DMS53 (cell line): ENCODE data around the gene KRTAP5-8.
A peak's percentile ranks its signal among the peaks of the same experiment; 100 is the strongest.

Source experiments
- DNase-seq: peaks from one replicate; lab custom pipeline; 2025; lab: John Stamatoyannopoulos, UW

The KRTAP5-8 gene

GRCh38 chr11:71537977-71538665, at the start of gene KRTAP5-8:
TSS of gene KRTAP5-8 (plus strand) at chr11:71538025. CDS start at chr11:71538056, 31 bp downstream.
- DNase-seq: peak; percentile 79

DNA sequence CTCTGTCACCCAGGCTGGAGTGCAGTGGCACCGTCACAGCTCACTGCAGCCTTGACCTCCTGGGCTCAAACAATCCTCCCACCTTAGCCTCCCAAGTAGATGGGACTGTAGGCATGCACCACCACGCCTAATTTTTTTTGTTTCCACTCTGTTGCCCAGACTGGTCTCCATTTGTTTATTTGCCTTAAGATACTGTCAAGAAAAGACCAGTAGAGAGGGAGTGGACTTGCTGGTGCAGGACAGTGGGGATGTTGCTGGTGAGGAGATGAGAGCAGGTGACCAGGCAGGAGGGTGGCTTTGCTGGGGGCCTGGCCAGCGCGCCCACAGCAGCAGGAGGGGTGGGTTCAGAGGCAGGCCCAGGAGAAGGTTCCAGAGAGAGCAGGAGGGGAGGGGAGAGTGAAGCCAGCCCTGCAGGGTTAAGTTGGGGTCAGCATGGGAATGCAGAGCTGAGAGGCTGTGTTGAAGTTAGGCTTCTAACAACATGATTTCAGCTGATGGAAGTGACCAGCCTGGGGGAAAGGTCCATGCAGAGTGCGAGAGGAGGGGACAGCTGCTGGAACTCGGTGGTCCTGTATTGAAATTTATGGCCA, 49.0 kb upstream of the KRTAP5-8 start:
- no peak for DNase-seq

DNA sequence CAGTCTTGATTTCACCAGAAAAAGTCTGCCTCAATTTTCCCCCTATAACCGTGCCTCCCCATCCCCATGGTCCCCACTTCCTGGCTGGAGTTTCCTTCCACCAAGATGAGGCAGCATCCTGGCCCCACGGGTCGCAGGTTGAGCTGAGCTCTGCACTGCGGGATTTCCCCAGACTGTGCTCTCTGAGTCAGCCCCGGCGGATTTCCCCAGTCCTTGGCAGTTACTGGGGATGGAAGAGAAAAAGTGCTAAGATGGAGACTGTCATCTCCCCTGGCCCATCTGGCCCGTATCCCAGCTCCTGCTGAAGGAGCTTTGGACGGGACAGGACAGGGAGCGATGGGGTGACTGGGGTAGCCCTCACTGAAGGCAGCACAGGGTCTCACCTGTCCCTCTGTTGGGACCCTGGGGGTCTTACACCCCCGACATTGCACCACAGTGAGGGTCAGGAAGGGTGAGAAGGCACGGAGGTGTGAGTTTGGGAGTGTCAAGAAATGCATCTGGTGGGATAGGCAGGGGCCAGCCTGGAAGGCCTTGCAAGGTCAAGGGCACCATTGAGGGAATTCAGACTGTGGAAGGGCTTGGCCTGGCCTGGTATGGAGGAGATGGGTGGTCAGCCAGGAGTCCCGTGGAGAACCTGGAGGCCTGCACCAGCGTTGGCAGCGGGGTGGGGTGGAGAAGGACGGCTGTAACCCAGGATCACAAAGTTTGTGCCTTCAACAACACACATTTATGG, 48.3 kb upstream of the KRTAP5-8 start:
- no peak for DNase-seq

GRCh38 chr11:71490044-71490730, 47.6 kb upstream of the KRTAP5-8 start:
- no peak for DNase-seq

DNA sequence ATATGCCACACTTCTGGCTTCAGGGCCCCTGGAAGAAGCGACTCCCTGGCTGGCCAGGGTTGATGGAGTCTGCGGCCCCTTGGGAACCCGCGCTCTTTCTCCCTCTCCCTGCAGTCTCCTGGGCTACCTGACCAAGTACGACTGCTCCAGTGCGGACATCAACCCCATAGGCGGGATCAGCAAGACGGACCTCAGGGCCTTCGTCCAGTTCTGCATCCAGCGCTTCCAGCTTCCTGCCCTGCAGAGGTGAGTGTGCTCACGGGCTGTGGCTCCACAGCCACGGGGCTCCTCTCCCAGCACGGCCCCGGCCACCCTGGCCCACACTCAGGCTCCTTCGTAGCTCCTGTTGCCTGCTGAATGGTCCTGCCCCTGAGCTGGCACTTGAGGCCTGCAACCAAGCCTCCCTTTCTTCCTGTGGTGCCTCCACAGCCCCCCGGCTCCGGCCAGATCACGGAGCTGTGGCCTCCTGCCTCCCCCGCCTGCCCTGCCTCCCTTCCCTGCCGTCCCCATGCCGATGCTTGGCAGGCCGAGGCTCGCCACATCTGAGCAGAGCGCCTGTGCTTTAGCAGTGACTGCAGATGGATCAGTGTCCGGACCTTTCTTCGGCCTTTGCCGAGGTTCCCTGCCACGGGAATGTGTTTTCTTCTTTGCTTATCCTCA, 47.0 kb upstream of the KRTAP5-8 start:
- no peak for DNase-seq

GRCh38 chr11:71491531-71491930, 46.3 kb upstream of the KRTAP5-8 start:
- no peak for DNase-seq

DNA sequence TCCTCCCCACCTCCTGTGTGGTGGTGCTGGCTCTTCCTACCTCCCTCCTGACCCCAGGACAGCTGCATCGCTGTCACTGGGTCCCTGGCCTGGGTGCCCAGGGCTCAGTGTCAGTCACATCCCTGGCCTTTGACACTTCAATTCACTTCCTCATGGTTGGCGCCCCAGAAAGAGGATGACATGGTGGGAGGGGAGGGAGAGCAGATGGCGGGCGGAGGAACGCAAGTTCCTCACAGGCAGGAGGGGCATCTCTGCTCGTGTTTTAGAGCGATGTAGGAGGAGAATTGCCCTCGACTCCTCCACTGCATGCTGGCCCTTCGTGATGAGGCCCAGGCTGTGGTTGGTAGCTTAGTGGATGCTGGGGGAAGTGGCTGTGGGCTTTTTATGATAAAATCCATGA, 45.9 kb upstream of the KRTAP5-8 start:
- no peak for DNase-seq

DNA sequence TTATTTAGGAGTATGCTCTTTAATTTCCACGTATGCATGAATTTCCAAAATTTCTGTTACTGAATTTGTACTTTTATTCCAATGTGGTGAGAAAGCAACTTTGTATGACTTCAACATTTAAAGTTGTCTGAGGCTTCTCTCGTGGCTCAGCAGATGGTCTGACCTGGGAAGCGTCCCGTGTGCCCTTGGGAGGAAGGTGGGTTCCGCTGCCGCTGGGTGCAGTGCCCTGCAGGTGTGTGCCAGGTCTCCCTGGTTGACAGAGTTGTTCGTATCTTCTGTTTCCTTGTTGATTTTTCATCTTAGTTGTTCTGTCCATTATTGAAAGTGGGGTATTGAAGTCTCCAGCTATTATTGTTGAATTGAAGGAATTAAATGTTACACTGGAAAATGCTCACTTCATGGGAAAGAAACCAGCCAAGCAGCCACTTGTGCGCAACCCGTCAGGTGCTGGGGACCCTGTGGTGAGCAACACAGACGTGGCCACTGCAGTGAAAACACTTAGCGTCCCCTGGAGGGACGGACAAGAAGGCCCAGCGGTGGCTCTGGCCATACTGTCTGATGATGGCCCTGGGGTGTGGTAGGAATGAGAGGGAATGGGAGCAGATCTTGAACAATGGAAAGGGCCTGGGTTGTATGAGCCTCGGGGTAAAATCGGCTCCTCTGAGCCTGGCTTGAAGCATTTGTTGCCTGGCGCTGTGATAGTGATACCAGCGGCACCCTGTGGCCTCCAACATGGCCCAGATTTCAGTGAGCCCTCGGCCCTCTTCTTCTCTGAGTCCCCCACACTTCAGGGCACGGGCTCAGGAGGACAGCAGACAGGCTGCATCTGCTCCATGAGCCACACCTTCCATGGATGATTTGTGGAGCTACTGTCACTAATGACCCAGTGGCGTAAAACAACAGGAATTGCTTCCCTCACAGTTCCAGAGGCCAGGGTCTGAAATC, 42.3 kb upstream of the KRTAP5-8 start:
- DNase-seq: no peak

DNA sequence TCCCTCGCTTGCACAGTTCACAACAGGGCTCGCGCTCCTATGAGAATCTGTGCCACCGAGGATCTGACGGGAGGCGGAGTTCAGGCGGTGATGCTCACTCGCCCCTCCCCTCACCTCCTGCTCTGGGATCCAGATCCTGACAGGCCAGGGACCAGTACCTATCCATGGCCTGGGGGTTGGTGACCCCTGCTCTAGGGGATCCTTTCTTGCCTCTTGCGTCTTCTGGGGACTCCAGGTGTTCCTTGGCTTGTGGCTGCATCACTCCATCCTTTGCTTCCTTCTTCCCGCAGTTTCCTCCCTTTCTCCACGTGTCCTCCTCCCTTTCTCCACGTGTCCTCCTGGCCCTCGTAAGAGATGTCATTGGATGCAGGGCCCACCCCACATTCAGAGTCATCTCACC, 41.4 kb upstream of the KRTAP5-8 start:
- no peak for DNase-seq

- DNase-seq: no peak
These were observed 39.7 kb upstream of the KRTAP5-8 start for GRCh38 chr11:71498091-71498490.

GRCh38 chr11:71499125-71499524, 38.7 kb upstream of the KRTAP5-8 start:
- no peak for DNase-seq

- peak; percentile 56 for DNase-seq
These were observed 38.3 kb upstream of the KRTAP5-8 start for GRCh38 chr11:71499546-71499945.

DNA sequence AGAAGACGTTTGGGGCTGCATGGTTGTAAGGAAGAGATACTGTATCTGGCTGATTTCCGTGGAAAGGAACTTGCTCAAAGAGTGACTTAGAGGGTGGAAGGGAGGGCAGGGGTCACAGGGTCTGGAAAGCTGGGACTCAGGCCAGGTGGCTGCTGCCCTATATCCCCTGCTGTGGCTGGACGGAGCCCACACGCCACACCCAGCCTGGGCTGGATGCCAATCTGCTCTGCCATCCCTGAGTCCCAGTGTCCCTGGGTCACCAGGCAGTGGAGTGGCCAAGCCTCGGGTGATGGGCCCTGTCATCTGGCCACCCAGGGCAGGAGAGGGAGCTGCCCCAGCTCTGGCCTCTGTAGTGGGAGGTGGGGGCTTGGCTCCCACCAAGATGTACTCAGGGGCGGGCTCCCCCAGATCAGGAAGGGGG, 37.2 kb upstream of the KRTAP5-8 start:
- no peak for DNase-seq

DNA sequence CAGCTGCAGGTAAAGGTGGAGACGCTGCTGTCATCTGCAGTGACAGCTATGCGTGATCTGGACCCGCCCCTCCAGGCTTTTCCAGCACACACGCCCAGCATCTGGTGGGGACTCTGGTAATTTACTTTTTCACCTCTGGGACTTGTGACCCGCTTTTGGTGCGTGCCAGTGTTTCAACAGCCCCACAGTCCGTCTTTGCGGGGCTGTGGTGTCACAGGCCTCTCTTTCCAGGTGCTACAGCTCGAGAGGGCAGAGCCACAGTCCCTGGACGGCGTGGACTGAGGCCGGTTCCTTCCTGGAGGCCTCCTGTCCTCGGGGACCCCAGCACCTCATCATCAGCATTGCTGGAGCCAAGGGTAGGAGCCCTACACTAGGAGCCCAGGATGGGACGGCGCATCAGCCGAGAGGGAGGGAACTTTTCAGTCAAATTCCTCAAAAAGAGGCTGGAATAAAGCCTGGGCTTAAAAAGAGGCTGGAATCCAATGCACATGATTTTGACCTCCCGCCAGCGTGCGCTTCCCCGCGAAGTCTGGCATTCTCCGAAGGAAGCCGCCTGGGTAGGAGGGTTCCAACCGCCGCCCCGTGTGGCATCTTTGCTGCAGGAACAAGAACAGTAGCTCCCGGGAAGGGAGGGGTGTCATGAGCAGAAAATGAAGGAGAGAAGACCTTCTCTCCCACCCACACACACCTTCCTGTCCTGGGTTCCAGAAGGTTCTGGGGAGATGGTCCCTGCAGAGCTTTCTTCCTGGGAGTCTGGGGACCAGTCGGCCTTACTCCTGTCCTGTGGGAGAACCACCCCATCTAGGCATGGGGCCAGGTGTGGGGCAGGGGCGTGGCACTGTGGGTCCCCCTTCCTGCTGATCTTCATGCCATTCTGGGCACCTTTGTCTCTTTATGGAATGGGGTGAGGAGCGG, 36.5 kb upstream of the KRTAP5-8 start:
- DNase-seq: no peak

DNA sequence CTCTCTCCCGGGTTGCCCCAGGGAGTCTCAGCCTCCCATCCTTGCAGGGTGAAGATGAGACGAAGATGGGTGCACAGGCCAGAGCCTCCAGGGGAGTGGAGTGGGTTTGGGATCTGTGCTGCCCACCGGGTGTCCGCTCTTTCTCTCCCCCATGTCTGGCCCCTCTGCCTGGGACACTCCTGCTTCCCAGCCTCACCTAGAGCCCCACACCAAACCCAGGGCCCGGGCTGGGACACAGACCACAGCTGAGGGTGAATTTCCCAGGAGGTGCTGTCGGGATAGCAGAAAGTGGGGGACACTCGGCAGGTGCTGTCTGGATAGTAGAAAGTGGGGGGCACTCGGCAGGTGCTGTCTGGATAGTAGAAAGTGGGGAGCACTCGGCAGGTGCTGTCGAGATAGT, 35.8 kb upstream of the KRTAP5-8 start:
- no peak for DNase-seq

- no peak for DNase-seq
These were observed 34.9 kb upstream of the KRTAP5-8 start for GRCh38 chr11:71502871-71503435.

DNA sequence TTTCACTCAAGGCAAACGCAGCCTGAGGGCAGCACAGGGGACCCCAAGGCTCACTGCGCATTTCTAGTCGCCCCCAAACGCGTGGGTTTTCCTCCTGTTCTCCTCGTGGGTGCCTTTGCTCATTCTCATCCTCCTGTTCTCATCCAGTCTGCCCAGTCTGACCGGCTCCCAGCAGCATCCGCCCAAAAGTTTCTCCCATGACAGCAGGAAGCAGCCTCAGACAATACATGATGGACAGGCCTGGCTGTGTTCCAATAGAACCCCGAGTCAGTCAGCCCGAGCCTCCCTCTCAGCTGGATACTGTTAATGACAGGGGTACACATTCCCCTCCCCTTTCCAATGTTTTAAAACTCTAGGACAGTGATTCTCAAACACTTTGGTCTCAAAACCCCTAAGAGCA, 33.3 kb upstream of the KRTAP5-8 start:
- no peak for DNase-seq

DNA sequence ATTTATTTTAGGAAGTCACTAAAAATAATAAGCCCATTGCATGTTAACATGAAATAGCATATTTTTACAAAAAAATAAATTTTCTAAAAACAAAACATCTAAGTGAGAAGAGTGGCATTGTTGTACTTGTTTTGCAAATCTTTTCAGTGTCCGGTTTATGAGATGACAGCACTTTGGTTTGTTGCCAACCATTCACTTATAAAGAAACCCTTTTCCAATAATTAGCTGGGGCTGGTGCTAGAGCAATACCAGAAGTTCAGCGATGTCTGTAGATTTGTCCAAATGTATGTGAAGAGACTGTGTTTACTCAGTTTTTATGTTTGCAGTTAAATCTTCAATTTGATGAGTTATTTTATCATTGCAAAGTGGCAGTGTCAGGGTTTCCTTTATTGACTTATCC, 32.8 kb upstream of the KRTAP5-8 start:
- no peak for DNase-seq

DNA sequence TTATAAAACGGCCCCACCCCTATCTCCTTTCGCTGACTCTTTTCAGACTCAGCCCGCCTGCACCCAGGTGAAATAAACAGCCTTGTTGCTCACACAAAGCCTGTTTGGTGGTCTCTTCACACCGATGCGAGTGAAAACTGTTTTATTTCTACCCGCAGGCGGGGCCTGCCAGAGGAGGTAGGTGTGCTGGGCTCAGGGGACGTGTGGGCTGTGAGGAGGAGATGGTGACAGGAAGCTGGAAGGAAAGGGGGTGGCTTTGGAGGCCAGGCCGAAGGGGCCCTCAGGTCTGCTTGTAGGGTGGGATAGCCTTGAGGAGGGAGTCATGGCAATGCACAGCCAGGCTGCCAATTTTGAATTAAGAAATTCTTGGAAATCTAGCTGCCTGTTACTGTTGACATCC, 32.0 kb upstream of the KRTAP5-8 start:
- no peak for DNase-seq

DNA sequence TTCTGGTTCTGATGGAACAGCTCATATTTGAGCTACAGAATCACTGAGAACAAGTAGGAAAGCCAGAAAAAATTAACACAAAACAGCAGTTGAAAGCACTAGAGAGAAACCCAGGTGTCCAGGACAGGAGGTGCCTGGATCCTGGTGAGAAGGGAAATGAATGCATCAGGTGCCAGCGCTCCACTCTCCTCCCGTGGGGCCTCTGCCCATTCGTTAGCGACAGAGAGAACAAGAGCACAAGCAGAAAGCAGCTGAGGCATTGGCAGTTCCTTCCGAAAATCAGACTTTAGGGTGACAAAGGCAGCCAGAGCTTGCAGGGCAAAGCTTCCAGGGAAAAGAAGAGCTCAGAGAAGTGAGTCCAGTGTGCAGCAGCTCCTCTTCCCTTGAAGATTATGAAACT, 30.7 kb upstream of the KRTAP5-8 start:
- DNase-seq: no peak
